ENCODE data around the gene OR10D3.

GRCh38 chr11:124209824-124210357 lies 26.7 kb downstream of the OR10D3 start:
- TF ChIP-seq CTCF (IDR thresholded peaks at IDR 0.05; ENCODE audit: control extremely low read depth in 1 of 3, insufficient read depth in 1 of 3, low read depth in 1 of 3, low read length in 3 of 3) (no peak), TAF1 (IDR thresholded peaks at IDR 0.05; ENCODE audit: low read depth, low read length) (no peak), EZH2 (IDR thresholded peaks at IDR 0.05; ENCODE audit: low read depth, low read length, severe bottlenecking) (no peak), POLR2A (IDR thresholded peaks at IDR 0.05; ENCODE audit: control extremely low read depth in 1 of 2, low read depth in 2 of 2, low read length in 2 of 2) (no peak), EP300 (IDR thresholded peaks at IDR 0.05; ENCODE audit: borderline replicate concordance in 1 of 2, low read depth in 2 of 2, low read length in 2 of 2) (no peak), ASH2L (IDR thresholded peaks at IDR 0.05; ENCODE audit: low read length) (no peak), JUND (IDR thresholded peaks at IDR 0.05; ENCODE audit: low read length) (no peak), TEAD4 (IDR thresholded peaks at IDR 0.05; ENCODE audit: low read depth, low read length) (no peak), POLR2AphosphoS5 (IDR thresholded peaks at IDR 0.05; ENCODE audit: low read depth, low read length) (no peak)
